Inflammatory macrophage treated with lipopolysaccharide for 4 hours (primary cell): ENCODE data around the gene FRMD4A.
"Not testable (repeated sequence)": the region's sequence is repeated elsewhere in the genome, so short reads cannot be mapped to it uniquely, and the experiment has no call there.

Experiments used
- DNase-seq: peaks from one replicate; pipeline ENCODE4 v3.0.0-alpha.2; 2020

Gene FRMD4A

GRCh38 chr10:14086596-14086995 lies 244.1 kb downstream of the FRMD4A start:
- no peak for DNase-seq

DNA sequence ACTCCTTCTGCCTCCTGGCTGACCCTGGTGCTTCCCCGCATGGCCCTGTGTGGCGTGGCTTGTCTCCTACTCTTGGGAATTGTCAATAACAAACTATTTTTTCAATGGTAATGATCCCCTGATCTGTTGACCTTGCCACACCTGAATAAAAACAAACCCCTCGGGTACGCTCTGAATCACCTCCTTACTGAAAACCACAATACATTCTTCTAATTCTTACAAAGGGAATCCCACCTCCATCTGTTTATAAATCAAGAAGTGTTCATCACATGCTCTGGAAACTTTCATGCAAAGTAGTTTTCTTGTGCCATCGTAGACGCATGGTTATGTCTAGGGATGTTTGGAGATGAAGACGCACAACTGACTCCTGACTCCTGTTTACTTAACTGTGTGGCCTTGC lies 245.8 kb downstream of the FRMD4A start:
- no peak for DNase-seq

DNA sequence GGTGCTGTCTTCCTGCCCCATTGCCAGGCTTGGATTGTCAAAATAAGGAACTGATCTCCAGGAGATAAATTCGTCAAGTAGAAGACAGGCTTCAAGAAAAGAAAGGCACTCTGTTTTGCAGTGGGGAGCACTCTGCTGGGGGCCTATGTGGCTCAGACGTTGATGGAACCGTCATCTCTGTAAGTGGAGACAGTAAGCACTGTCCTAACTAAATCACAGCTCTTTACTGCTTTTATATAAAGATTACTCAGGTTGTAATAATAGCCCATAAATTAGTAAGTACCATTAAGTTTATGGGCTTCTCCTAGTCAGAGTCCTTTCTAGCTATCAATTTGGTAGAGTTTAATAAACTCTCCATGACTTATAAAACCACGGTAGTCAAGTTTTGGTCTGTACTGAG lies 249.9 kb downstream of the FRMD4A start:
- no peak for DNase-seq

DNA sequence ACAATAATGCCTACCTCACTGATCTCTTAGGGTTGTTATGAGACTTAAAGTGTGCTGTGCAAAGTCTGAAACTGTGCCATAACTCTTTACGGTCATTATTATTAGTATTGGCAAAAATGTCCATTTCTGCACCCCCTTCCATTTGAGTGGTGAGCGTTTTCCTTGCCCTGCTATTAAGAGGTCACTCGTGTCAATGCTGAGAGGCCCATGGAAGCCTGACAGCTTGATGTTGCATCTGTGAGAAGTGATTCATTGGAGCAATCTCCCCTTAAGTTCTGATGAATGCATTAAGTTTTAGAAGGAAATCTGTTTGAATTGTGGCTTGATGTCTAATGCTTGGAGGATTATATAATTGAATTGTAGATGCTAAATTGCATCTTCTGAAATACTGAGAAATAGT lies 253.3 kb downstream of the FRMD4A start:
- no peak for DNase-seq

DNA sequence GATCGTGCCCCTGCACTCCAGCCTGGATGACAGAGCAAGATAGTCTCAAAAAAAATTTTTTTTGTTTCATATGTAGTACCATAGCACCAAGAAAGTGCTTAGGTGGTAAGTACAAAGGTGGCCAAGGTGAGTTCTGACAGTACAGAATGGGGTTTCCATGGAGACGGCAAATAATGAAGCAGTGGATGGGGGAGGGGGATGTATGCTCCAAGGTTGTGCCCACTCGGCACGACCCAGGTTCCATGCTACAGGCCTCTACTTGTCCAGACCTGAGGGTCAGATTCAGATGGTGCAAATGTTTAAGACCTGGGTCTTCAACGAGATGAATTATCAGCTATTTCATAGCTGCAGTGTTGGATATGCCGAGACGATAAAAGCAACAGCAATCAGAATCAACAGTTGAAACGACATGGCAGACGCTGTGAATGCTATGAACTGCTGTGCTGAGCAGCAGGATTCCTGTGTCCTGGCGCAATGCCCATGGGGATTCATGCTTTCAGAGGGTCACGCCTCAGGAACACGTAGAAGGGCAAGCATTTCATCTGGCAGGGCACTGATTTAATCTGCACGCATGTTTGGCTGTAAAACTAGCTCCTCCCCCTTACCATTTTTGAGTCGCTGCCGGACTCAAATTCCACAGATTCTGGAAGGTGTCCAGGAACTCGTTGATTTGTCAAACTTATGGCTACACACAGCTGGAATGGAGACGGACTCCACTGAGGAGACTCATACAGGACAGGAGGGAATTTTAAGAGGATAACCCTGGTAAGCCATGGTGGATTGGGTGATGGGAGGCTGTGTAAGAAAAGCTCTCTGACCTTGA lies 256.5 kb downstream of the FRMD4A start:
- DNase-seq: no peak

DNA sequence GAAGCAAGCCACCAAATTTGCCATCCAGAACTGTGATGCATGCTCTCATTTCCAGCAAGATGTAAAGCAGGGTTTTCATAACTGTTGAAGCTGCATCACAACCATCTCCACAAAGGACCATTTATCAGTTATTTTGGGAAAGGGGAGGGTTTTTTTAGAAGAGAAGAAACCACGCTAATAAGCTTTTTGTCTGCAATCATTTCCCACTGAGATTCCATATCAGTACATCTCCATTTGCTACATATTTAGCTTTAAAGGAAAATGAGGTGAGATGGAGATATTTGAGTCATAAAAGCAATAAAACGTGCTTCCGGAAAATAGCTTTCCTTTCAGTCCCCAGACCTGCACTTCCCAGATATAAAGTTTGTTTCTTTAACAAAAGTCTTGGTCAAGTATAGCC lies 258.2 kb downstream of the FRMD4A start:
- no peak for DNase-seq

GRCh38 chr10:14071956-14072355 lies 258.8 kb downstream of the FRMD4A start:
- DNase-seq: no peak

- DNase-seq: no peak
These were observed 262.0 kb downstream of the FRMD4A start for GRCh38 chr10:14068601-14069250.

DNA sequence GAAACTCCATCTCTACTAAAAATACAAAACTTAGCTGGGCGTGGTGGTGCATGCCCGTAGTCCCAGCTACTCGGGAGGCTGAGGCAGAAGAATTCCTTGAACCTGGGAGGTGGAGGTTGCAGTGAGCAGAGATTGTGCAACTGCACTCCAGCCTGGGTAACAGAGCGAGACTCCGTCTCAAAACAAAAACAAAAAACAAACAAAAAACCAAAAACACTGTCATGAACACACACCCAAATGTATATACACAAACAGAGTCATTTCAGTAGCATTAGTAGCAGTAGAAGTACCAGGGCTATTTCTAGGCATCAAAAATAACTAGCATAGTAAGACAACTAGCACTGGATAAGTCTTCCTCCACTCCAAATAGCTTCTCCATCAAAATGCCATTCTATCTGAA lies 263.1 kb downstream of the FRMD4A start:
- DNase-seq: not testable (repeated sequence)

GRCh38 chr10:14066106-14066505 lies 264.6 kb downstream of the FRMD4A start:
- DNase-seq: no peak

GRCh38 chr10:14063531-14064285 lies 267.0 kb downstream of the FRMD4A start:
- DNase-seq: no peak

GRCh38 chr10:14062528-14063260 lies 268.0 kb downstream of the FRMD4A start:
- peak; percentile 36 for DNase-seq

- DNase-seq: no peak
These were observed 270.2 kb downstream of the FRMD4A start for GRCh38 chr10:14060320-14061070.

- no peak for DNase-seq
These were observed 274.0 kb downstream of the FRMD4A start for GRCh38 chr10:14056610-14057332.

DNA sequence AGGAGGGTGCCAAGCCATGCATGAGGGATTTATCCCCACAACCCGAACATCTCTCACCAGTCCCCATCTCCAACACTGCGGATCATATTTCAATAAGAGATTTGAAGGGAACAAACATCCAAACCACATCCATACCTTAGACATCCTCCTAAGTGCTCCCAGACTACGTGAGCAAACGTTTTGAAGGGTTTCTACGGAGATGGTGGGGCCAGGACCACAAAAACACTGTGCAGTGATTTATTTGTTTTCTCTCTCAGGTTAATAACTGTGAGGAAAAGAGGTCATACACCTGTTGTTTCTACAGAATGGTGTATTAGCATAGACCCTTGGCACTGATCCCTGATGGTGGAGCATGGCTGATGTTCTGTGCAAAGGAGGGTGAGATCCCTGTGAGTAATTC lies 277.8 kb downstream of the FRMD4A start:
- DNase-seq: no peak

DNA sequence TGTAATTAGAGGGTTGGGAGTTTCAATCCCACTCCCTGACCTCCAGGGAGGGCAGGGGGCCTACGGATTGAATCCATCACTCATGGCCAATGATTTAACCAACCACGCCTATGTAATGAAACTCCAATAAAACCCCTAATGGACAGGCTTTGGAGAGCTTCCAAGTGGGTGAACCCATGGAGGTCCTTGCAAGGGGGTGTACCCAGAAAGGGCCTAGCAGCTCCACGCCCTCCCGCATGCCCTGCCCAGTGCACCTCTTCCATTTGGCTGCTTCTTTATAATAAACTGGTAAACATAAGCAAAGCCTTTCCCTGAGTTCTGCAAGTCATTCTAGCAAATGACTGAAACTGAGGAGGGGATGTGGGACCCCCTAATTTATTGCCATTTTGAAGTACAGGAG lies 280.1 kb downstream of the FRMD4A start:
- DNase-seq: no peak

- DNase-seq: no peak
These were observed 281.7 kb downstream of the FRMD4A start for GRCh38 chr10:14048930-14049613.

DNA sequence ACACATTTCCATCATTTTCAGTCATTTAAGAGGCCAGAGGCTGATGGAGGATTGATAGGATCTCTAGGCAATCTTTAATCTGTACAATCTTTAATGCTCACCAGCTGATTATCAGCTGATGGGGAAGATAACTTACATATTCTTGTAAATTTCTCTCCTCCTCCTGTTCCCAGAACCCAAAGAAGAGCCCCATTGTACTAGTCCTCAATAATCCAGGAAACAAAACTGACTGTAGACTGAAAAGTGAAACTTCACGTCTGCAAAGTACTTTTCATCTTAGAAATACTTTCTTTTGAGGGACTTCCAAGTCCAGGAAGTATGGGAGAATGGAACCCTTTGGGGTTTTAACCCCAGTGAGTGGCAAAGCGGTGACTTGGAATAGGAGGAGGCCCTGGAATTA lies 283.3 kb downstream of the FRMD4A start:
- DNase-seq: no peak

- not testable (repeated sequence) for DNase-seq
These were observed 288.7 kb downstream of the FRMD4A start for GRCh38 chr10:14042051-14042450.

DNA sequence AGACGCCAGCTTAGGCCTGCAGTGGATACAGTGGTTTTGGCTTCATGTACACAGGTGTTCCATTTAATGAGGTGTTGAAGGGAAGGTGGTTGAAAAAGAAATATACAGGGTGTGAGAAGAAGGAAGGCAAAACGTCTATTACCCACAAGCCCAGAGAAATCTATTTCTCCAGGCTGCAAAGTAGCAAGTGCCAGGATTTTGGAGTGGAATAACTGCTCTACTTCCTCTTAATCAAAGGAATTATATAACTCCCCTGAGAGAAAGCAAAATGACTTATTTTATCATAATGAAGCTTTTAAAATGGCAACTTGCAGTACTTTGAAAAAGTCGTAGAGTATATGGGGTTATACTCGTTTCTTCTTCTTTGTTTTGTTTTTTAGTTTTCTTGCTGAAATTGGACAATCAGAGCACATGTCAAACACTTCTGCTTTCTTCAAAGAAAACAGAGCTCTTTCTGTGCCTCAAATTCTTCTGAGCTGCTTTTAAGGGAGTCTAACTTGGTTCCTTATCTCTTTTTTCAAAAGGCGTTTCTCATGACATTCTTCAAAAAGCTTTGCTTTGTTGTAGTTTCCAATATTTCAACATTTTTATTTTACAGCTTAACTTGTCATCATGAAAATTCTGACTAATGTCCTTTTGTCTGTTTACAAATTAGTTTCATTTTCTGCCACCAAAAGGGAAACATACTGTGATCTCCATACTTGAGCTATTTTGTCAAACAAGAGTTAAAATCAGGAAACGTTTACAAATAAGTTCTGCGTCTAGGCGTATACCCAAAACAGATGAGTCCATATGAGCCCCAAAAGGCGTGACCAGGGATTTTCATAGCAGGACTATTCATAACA lies 289.7 kb downstream of the FRMD4A start:
- peak; percentile 97 for DNase-seq
